NCI-H69 (cell line): ENCODE measurements around the gene DARS2.

ENCODE experiments used
- DNase-seq: peaks from one replicate; lab custom pipeline; 2025; lab: John Stamatoyannopoulos, UW

The DARS2 gene

GRCh38 chr1:173887627-173888026, 63.2 kb downstream of the DARS2 start:
- no peak for DNase-seq

- DNase-seq, result no peak
Measured at GRCh38 chr1:173888749-173889148, 64.3 kb downstream of the DARS2 start.

- no peak for DNase-seq
Measured at GRCh38 chr1:173889885-173890284, 65.4 kb downstream of the DARS2 start.

GRCh38 chr1:173893611-173894010, 69.1 kb downstream of the DARS2 start:
- DNase-seq, result no peak

GRCh38 chr1:173894189-173894588, 69.7 kb downstream of the DARS2 start:
- no peak for DNase-seq

GRCh38 chr1:173900427-173900826, 76.0 kb downstream of the DARS2 start:
- DNase-seq, result no peak

- DNase-seq, result no peak
Measured at GRCh38 chr1:173900992-173901391, 76.5 kb downstream of the DARS2 start.

- no peak for DNase-seq
Measured at GRCh38 chr1:173903827-173904531, 79.5 kb downstream of the DARS2 start.
